Measurements from ENCODE around the gene MYO7A.

MYO7A gene

GRCh38 chr11:77204754-77205466 lies 76.9 kb downstream of the MYO7A start:
- DNase-seq (ENCODE audit: low read depth): no peak
- TF ChIP-seq CTCF (conservative IDR thresholded peaks at IDR 0.05; ENCODE audit: low read depth, low read length): no peak
- no peak overlapping the region for H3K4me3 ChIP-seq (ENCODE audit: low read depth, low read length)

GRCh38 chr11:77205467-77206263 lies 77.6 kb downstream of the MYO7A start:
- no peak for DNase-seq (ENCODE audit: low read depth)
- no peak for TF ChIP-seq CTCF (conservative IDR thresholded peaks at IDR 0.05; ENCODE audit: low read depth, low read length)
- no peak overlapping the region for H3K4me3 ChIP-seq (ENCODE audit: low read depth, low read length)

GRCh38 chr11:77206264-77207018 lies 78.4 kb downstream of the MYO7A start:
- no peak for TF ChIP-seq CTCF (conservative IDR thresholded peaks at IDR 0.05; ENCODE audit: low read depth, low read length)
- no peak overlapping the region for H3K4me3 ChIP-seq (ENCODE audit: low read depth, low read length)
- no peak for DNase-seq (ENCODE audit: low read depth)

- no peak overlapping the region for H3K4me3 ChIP-seq (ENCODE audit: low read depth, low read length)
- no peak for DNase-seq (ENCODE audit: low read depth)
- no peak for TF ChIP-seq CTCF (conservative IDR thresholded peaks at IDR 0.05; ENCODE audit: low read depth, low read length)
Measured at GRCh38 chr11:77207019-77207485, 79.0 kb downstream of the MYO7A start.

GRCh38 chr11:77207618-77208313 lies 79.7 kb downstream of the MYO7A start:
- no peak overlapping the region for H3K4me3 ChIP-seq (ENCODE audit: low read depth, low read length)
- peak; percentile 18 for DNase-seq (ENCODE audit: low read depth)
- TF ChIP-seq CTCF (conservative IDR thresholded peaks at IDR 0.05; ENCODE audit: low read depth, low read length): no peak

- no peak for DNase-seq (ENCODE audit: low read depth)
- H3K4me3 ChIP-seq (ENCODE audit: low read depth, low read length): no peak overlapping the region
- no peak for TF ChIP-seq CTCF (conservative IDR thresholded peaks at IDR 0.05; ENCODE audit: low read depth, low read length)
Measured at GRCh38 chr11:77208535-77208934, 80.5 kb downstream of the MYO7A start.

Data from choroid plexus epithelial cell (primary cell).